ENCODE results near the gene TRIM52. TPM values are rescaled to one million over a fixed set of nuclear protein-coding genes. Genes with fewer than 3 reads are reported as not detected.
"Not testable (repeated sequence)": the region's sequence is repeated elsewhere in the genome, so short reads cannot be mapped to it uniquely, and the experiment has no call there.

TRIM52 gene
- total RNA-seq, 1 donor from 2014 or later: 30.2 TPM

- intact Hi-C loops (cut with micrococcal nuclease): no loop called here
Measured at GRCh38 chr5:181217111-181217802, 43.7 kb downstream of the TRIM52 start.

- intact Hi-C loops (cut with micrococcal nuclease): no loop called here
Measured at GRCh38 chr5:181215997-181216989, 44.6 kb downstream of the TRIM52 start.

GRCh38 chr5:181214249-181214648, 46.7 kb downstream of the TRIM52 start:
- intact Hi-C loops (cut with micrococcal nuclease): not testable (repeated sequence)

GRCh38 chr5:181212934-181213333, 48.0 kb downstream of the TRIM52 start:
- intact Hi-C loops (cut with micrococcal nuclease): no loop called here

- intact Hi-C loops (cut with micrococcal nuclease): no loop called here
Measured at GRCh38 chr5:181212080-181212479, 48.9 kb downstream of the TRIM52 start.

- intact Hi-C loops (cut with micrococcal nuclease): no loop called here
Measured at GRCh38 chr5:181211208-181211607, 49.7 kb downstream of the TRIM52 start.

GRCh38 chr5:181210698-181211097, 50.2 kb downstream of the TRIM52 start:
- intact Hi-C loops (cut with micrococcal nuclease): not testable (repeated sequence)

- intact Hi-C loops (cut with micrococcal nuclease): not testable (repeated sequence)
Measured at GRCh38 chr5:181210148-181210547, 50.8 kb downstream of the TRIM52 start.

- intact Hi-C loops (cut with micrococcal nuclease): loop anchor here (5.0 kb wide), 1 partner anchor 157 kb away; no protein-coding TSS in a partner anchor
Measured at GRCh38 chr5:181209006-181209405, 51.9 kb downstream of the TRIM52 start.

- intact Hi-C loops (cut with micrococcal nuclease): loop anchor here (1.0 to 5.0 kb wide), 5 partner anchors 10 to 156 kb away; no protein-coding TSS in a partner anchor
Measured at GRCh38 chr5:181207960-181208253, 53.0 kb downstream of the TRIM52 start.

- intact Hi-C loops (cut with micrococcal nuclease): loop anchor here (1.0 to 5.0 kb wide), 5 partner anchors 11 to 155 kb away; no protein-coding TSS in a partner anchor
Measured at GRCh38 chr5:181207214-181207959, 53.6 kb downstream of the TRIM52 start.

GRCh38 chr5:181205761-181206649, 54.9 kb downstream of the TRIM52 start:
- intact Hi-C loops (cut with micrococcal nuclease): loop anchor here (5.0 kb wide), 1 partner anchor 154 kb away; no protein-coding TSS in a partner anchor

Other genes with a start within 250 kb of the TRIM52 start
- not detected in 2 replicates for gene BTNL9, start 220.9 kb downstream of the TRIM52 start, total RNA-seq
- gene OR2V1, start 130.0 kb downstream of the TRIM52 start, total RNA-seq: not detected in 2 replicates
- gene OR2V2, start 113.6 kb downstream of the TRIM52 start, total RNA-seq: not detected in 2 replicates
- 0.32 and 0.56 TPM in 2 replicates for gene TRIM7, start 55.9 kb downstream of the TRIM52 start, total RNA-seq
- 33.9 and 34.3 TPM in 2 replicates for gene TRIM41, start 37.9 kb downstream of the TRIM52 start, total RNA-seq
- gene RACK1, start 17.2 kb downstream of the TRIM52 start, total RNA-seq: 1,646 and 1,652 TPM in 2 replicates
- not detected in 2 replicates for gene OR4F3, start 106.1 kb upstream of the TRIM52 start, total RNA-seq